Panc1 (cell line): ENCODE measurements around the gene DYRK1A.

Experiments
- CTCF ChIP-seq: fragments of 450-650 bp; IDR thresholded peaks from 2 replicates; pipeline ENCODE4 v1.5.1; 2017; ENCODE audit warnings: mild to moderate bottlenecking
- POLR2AphosphoS5 ChIP-seq: IDR thresholded peaks from 2 replicates; pipeline ENCODE4 v1.6.1; 2012; ENCODE audit warnings: mild to moderate bottlenecking, low read depth, low read length, moderate library complexity
- REST ChIP-seq, 2 experiments: IDR thresholded peaks; 2 replicates each; pipeline ENCODE4 v1.6.1; 2011 to 2012; ENCODE audit warnings: low read depth in 2 of 2, control low read depth in 1 of 2, low read length in 1 of 2, mild to moderate bottlenecking in 1 of 2, moderate library complexity in 1 of 2; ENCODE audit not compliant: insufficient read depth in 1 of 2
- SIN3A ChIP-seq: IDR thresholded peaks from 2 replicates; pipeline ENCODE4 v1.6.1; 2012; ENCODE audit warnings: low read depth, mild to moderate bottlenecking, low read length, moderate library complexity, borderline replicate concordance; ENCODE audit not compliant: insufficient read depth
- TCF7L2 ChIP-seq: IDR thresholded peaks from 2 replicates; pipeline ENCODE4 v1.6.1; 2011; ENCODE audit warnings: mild to moderate bottlenecking, low read depth, low read length, inconsistent platforms

- TF ChIP-seq POLR2AphosphoS5: no peak
- no peak for TF ChIP-seq CTCF
- TF ChIP-seq SIN3A: no peak
- no peak for TF ChIP-seq TCF7L2
- no peak for TF ChIP-seq REST (IDR thresholded peaks at IDR 0.05; ENCODE audit: insufficient read depth in 1 of 2, low read depth in 2 of 2, low read length in 1 of 2)
Measured at GRCh38 chr21:37527716-37528115, 161.1 kb downstream of the DYRK1A start.
